Esophagus muscularis mucosa (tissue), 3 donors: ENCODE data around the gene ATP6V1C2.

ENCODE experiments used
- EP300 ChIP-seq: sonication (generic); formaldehyde crosslinking; IDR thresholded peaks from one replicate; pipeline ENCODE4 v1.6.1; 2017; ENCODE audit warnings: antibody characterized with exemption
- TF ChIP-seq, protein P1 (sequence below), 3 experiments: fragments of 200-600 bp in 2 of 3; fragments of 450-650 bp in 1 of 3; sonication (generic) in 2 of 3; IDR thresholded peaks; one replicate each; pipeline ENCODE4 v1.5.1; 2017 to 2019; ENCODE audit warnings: antibody characterized with exemption in 3 of 3, mild to moderate bottlenecking in 2 of 3, moderate library complexity in 1 of 3

GRCh38 chr2:10812362-10813162 is 91.1 kb downstream of the ATP6V1C2 start, which contains the start of gene PDIA6:
- TF ChIP-seq, protein P1, sequence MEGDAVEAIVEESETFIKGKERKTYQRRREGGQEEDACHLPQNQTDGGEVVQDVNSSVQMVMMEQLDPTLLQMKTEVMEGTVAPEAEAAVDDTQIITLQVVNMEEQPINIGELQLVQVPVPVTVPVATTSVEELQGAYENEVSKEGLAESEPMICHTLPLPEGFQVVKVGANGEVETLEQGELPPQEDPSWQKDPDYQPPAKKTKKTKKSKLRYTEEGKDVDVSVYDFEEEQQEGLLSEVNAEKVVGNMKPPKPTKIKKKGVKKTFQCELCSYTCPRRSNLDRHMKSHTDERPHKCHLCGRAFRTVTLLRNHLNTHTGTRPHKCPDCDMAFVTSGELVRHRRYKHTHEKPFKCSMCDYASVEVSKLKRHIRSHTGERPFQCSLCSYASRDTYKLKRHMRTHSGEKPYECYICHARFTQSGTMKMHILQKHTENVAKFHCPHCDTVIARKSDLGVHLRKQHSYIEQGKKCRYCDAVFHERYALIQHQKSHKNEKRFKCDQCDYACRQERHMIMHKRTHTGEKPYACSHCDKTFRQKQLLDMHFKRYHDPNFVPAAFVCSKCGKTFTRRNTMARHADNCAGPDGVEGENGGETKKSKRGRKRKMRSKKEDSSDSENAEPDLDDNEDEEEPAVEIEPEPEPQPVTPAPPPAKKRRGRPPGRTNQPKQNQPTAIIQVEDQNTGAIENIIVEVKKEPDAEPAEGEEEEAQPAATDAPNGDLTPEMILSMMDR (IDR thresholded peaks at IDR 0.05): peak in 2 of 3 experiments; percentile 33 to 35
- TF ChIP-seq EP300: no peak
